GM12891 (cell line): ENCODE data around the gene ATP6V1G3.
A peak's percentile ranks its signal among the peaks of the same experiment; 100 is the strongest.

Source experiments
- DNase-seq: peaks from one replicate; pipeline ENCODE4 v3.0.0; 2011; ENCODE audit warnings: low spot score; ENCODE audit not compliant: insufficient read length
- FAIRE-seq: peaks from 2 replicates; lab custom pipeline; 2011; peaks lifted over from hg19 to GRCh38; lab: Jason Lieb, UNC
- PAX5 ChIP-seq: IDR thresholded peaks from 2 replicates; pipeline ENCODE4 v1.6.1; 2011; ENCODE audit warnings: low read length, moderate library complexity, mild to moderate bottlenecking; ENCODE audit not compliant: insufficient read depth, severe bottlenecking
- POLR2A ChIP-seq: IDR thresholded peaks from 2 replicates; pipeline ENCODE4 v1.6.1; 2011; ENCODE audit warnings: low read depth, low read length, control low read depth
- POLR2AphosphoS5 ChIP-seq: IDR thresholded peaks from 2 replicates; pipeline ENCODE4 v1.6.1; 2011; ENCODE audit warnings: low read depth, low read length, control low read depth
- POU2F2 ChIP-seq: IDR thresholded peaks from 2 replicates; pipeline ENCODE4 v1.6.1; 2011; ENCODE audit warnings: low read depth, mild to moderate bottlenecking, control low read depth, low read length, moderate library complexity
- SPI1 ChIP-seq: IDR thresholded peaks from 2 replicates; pipeline ENCODE4 v1.6.1; 2011; ENCODE audit warnings: low read depth, low read length, control low read depth
- TAF1 ChIP-seq: IDR thresholded peaks from 2 replicates; pipeline ENCODE4 v1.6.1; 2011; ENCODE audit warnings: low read depth, low read length, control low read depth

Gene ATP6V1G3

GRCh38 chr1:198498881-198499280 is 41.6 kb downstream of the ATP6V1G3 start:
- DNase-seq (no peak), FAIRE-seq (no peak)
- TF ChIP-seq TAF1 = no peak

GRCh38 chr1:198498103-198498385 is 42.4 kb downstream of the ATP6V1G3 start:
- TF ChIP-seq TAF1 (no peak), POLR2A (no peak), PAX5 (no peak), POU2F2 (no peak), SPI1 (no peak), POLR2AphosphoS5 (no peak)
- no peak for FAIRE-seq
- DNase-seq = no peak

GRCh38 chr1:198497326-198498102 is 43.0 kb downstream of the ATP6V1G3 start:
- TF ChIP-seq SPI1 (peak; percentile 48), PAX5 (no peak), POLR2A (no peak), POLR2AphosphoS5 (no peak), TAF1 (no peak)
- FAIRE-seq (no peak), DNase-seq (no peak)

- DNase-seq = no peak
- TF ChIP-seq TAF1 (no peak), PAX5 (no peak), POU2F2 (no peak), POLR2AphosphoS5 (no peak), POLR2A (no peak), SPI1 (no peak)
- no peak for FAIRE-seq
These were observed 44.0 kb downstream of the ATP6V1G3 start for GRCh38 chr1:198496216-198497143.

- no peak for DNase-seq
- no peak for TF ChIP-seq TAF1
- TF ChIP-seq PAX5 = no peak
- no peak for TF ChIP-seq POU2F2
- no peak for TF ChIP-seq SPI1
- TF ChIP-seq POLR2AphosphoS5 = no peak
- TF ChIP-seq POLR2A = no peak
- FAIRE-seq = no peak
These were observed 44.8 kb downstream of the ATP6V1G3 start for GRCh38 chr1:198495631-198496030.

GRCh38 chr1:198494658-198495103 is 45.8 kb downstream of the ATP6V1G3 start:
- DNase-seq = no peak
- no peak for FAIRE-seq
- no peak for TF ChIP-seq POU2F2

GRCh38 chr1:198494139-198494538 is 46.3 kb downstream of the ATP6V1G3 start:
- TF ChIP-seq POLR2A (no peak), POU2F2 (no peak), POLR2AphosphoS5 (no peak), PAX5 (no peak), SPI1 (no peak), TAF1 (no peak)
- no peak for FAIRE-seq
- no peak for DNase-seq

- no peak for FAIRE-seq
- TF ChIP-seq POLR2AphosphoS5 (no peak), POU2F2 (no peak), POLR2A (no peak), SPI1 (no peak), TAF1 (no peak), PAX5 (no peak)
- no peak for DNase-seq
These were observed 47.2 kb downstream of the ATP6V1G3 start for GRCh38 chr1:198493329-198493728.

- FAIRE-seq (no peak), DNase-seq (no peak)
- TF ChIP-seq PAX5 (no peak), SPI1 (no peak), TAF1 (no peak), POLR2AphosphoS5 (no peak), POU2F2 (no peak), POLR2A (no peak)
These were observed 47.6 kb downstream of the ATP6V1G3 start for GRCh38 chr1:198492872-198493271.

- DNase-seq = no peak
- TF ChIP-seq POLR2A = no peak
- no peak for TF ChIP-seq POLR2AphosphoS5
- no peak for TF ChIP-seq SPI1
- no peak for TF ChIP-seq TAF1
- TF ChIP-seq PAX5 = no peak
- no peak for TF ChIP-seq POU2F2
- FAIRE-seq = no peak
These were observed 48.9 kb downstream of the ATP6V1G3 start for GRCh38 chr1:198491596-198491995.
